ENCODE data around the gene LEKR1.

- TF ChIP-seq, protein P1, sequence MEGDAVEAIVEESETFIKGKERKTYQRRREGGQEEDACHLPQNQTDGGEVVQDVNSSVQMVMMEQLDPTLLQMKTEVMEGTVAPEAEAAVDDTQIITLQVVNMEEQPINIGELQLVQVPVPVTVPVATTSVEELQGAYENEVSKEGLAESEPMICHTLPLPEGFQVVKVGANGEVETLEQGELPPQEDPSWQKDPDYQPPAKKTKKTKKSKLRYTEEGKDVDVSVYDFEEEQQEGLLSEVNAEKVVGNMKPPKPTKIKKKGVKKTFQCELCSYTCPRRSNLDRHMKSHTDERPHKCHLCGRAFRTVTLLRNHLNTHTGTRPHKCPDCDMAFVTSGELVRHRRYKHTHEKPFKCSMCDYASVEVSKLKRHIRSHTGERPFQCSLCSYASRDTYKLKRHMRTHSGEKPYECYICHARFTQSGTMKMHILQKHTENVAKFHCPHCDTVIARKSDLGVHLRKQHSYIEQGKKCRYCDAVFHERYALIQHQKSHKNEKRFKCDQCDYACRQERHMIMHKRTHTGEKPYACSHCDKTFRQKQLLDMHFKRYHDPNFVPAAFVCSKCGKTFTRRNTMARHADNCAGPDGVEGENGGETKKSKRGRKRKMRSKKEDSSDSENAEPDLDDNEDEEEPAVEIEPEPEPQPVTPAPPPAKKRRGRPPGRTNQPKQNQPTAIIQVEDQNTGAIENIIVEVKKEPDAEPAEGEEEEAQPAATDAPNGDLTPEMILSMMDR (IDR thresholded peaks at IDR 0.05; ENCODE audit: borderline replicate concordance, extremely low read depth, low read length, poor library complexity, severe bottlenecking), result no peak
- TF ChIP-seq EZH2 (IDR thresholded peaks at IDR 0.05; ENCODE audit: borderline replicate concordance, low read depth, low read length, severe bottlenecking), result no peak
Observed at GRCh38 chr3:157061265-157061664, 235.1 kb downstream of the LEKR1 start.

Data from DND-41 (cell line).